D721Med (cell line): ENCODE measurements around the gene ATG16L1.

Experiments used
- DNase-seq: peaks from one replicate; pipeline ENCODE4 v3.0.0; 2011; ENCODE audit warnings: low spot score; ENCODE audit not compliant: insufficient read length
- FAIRE-seq: peaks from 2 replicates; lab custom pipeline; 2011; peaks lifted over from hg19 to GRCh38; lab: Jason Lieb, UNC
- TF ChIP-seq, protein P1 (sequence below): IDR thresholded peaks from 2 replicates; pipeline ENCODE4 v1.5.1; 2012; ENCODE audit warnings: mild to moderate bottlenecking, control low read depth; ENCODE audit not compliant: insufficient read depth; ENCODE audit errors: missing control alignments

ATG16L1 gene

DNA sequence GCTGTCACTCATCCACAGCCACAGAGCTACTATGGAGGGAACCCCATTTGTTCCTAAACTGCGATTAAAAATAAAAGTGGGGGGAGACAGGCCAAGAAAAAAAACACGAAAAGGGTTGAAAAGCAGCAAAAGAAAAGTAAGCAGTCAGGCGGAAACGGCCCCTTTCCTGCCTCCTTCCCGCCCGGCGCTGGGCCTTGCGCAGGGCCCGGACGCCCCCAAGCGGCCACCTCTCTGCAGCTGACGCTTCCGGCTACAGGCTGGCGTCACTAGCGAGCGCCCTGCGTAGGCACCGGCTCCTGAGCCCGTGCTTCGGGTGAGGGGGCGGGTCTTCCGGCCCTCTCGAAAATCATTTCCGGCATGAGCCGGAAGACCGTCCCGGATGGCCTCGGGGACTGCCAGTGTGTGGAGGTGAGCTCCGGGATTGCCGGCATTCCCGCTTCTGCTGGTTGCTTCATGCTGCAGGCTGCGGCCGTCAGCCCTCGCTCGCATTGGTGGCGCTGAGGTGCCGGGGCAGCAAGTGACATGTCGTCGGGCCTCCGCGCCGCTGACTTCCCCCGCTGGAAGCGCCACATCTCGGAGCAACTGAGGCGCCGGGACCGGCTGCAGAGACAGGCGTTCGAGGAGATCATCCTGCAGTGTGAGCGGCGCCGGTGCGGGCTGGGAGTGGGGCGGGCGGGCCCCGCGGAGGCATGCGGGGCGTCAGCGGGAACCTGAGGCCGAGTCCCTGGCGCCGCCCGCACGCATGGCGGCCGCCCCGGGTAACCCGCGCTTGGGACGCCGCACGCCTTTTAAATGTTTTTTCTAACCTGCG lies at the start of gene ATG16L1:
TSS of gene ATG16L1 (plus strand) at position 368 of the 811 bp plus-strand sequence. CDS start at position 523, 155 bp downstream.
- TF ChIP-seq, protein P1, sequence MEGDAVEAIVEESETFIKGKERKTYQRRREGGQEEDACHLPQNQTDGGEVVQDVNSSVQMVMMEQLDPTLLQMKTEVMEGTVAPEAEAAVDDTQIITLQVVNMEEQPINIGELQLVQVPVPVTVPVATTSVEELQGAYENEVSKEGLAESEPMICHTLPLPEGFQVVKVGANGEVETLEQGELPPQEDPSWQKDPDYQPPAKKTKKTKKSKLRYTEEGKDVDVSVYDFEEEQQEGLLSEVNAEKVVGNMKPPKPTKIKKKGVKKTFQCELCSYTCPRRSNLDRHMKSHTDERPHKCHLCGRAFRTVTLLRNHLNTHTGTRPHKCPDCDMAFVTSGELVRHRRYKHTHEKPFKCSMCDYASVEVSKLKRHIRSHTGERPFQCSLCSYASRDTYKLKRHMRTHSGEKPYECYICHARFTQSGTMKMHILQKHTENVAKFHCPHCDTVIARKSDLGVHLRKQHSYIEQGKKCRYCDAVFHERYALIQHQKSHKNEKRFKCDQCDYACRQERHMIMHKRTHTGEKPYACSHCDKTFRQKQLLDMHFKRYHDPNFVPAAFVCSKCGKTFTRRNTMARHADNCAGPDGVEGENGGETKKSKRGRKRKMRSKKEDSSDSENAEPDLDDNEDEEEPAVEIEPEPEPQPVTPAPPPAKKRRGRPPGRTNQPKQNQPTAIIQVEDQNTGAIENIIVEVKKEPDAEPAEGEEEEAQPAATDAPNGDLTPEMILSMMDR: peak; percentile 89
- no peak for FAIRE-seq

DNA sequence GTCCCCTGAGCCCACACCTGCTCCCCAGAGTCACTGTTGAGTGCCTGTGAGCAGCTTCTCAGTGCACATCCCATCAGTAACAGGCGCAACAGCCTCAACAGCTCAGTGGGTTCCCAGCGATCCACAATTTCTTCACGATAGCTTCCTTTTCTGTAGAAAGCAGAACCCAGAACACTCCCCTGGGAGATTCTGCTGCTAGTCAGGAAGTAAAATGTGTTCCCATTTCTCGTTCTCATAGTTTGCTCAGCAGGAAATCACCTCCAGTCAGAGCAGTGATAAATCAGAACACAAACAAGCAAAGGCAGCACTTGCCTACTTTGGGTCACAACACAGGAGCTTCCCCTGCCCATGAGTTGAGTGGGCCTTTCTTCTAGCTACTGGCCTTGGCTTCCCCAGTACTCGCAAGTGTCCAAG lies 48.9 kb upstream of the ATG16L1 start:
- FAIRE-seq: no peak
- TF ChIP-seq, protein P1: no peak
- no peak for DNase-seq

More for the DNA sequence above, at the start of gene ATG16L1:
- DNase-seq: peak; percentile 97

DNA sequence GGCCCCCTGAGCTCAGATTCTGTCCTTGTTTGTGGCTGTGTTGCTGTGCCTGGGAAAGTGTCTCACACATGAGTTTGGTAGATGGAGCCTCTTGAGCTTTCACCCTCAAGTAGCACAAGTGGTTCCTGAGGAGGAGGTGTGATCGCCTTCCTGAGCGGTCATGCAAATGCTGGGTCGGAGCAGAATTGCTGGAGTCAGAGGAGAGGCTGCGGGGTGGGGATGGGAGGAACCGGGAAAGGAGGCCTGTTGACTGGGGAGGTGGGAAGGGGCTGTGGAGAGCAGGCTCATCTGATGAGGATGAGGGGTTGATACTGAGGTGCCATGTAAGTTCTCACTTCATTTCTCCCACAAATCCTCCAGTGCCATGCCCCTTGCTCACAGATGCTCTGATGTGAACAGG lies 48.4 kb upstream of the ATG16L1 start:
- TF ChIP-seq, protein P1: no peak
- DNase-seq (no peak), FAIRE-seq (no peak)

DNA sequence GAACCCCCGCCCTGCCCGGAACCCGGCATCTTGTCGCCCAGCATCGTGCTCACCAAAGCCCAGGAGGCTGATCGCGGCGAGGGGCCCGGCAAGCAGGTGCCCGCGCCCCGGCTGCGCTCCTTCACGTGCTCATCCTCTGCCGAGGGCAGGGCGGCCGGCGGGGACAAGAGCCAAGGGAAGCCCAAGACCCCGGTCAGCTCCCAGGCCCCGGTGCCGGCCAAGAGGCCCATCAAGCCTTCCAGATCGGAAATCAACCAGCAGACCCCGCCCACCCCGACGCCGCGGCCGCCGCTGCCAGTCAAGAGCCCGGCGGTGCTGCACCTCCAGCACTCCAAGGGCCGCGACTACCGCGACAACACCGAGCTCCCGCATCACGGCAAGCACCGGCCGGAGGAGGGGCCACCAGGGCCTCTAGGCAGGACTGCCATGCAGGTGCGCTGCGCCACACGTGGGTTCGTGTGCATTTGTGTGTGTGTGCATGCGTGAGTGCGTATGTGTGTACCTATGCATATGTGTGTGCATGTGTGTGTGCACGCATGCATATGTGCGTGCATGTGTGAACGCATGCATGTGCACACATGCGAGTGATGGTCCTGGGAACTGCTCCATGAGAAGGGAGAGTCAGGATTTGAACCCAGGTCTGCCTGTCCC lies 47.1 kb upstream of the ATG16L1 start:
- TF ChIP-seq, protein P1: no peak
- FAIRE-seq (no peak), DNase-seq (no peak)

DNA sequence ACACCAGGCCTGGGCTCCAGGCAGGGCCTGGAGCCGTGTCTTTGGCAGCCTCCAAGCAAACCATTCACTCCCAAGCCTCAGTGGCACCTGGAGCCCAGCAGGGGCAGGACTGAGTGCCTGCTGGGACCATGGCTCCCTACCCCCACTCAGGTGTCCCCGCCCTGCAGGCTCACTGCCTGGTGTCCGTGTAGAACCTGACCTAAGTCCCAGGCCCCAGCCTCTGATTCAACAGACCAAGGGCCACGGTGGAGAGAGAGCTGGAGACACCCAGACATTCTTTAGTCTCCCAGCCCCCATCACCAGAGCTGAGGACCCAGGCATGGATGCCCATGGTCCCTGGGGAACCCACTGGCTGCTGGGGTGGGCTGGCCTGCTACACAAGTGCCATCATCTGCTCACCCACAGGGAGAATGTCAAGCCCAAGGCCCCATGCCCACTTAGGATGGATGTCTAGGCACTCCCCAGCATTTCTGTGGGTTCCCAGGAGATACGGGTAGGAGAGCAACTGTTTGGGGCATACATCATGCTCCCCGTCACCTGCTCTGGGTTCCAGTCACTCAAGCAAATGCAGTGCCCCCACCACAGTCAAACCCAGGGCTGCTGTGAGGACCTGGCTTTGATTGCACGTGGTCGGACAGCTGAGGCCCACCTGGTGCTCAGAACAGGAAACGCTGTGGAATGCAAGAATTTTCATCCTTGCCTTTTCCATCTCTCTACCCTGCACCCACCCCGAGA lies 42.9 kb upstream of the ATG16L1 start:
- DNase-seq: no peak
- no peak for FAIRE-seq
- TF ChIP-seq, protein P1: no peak

DNA sequence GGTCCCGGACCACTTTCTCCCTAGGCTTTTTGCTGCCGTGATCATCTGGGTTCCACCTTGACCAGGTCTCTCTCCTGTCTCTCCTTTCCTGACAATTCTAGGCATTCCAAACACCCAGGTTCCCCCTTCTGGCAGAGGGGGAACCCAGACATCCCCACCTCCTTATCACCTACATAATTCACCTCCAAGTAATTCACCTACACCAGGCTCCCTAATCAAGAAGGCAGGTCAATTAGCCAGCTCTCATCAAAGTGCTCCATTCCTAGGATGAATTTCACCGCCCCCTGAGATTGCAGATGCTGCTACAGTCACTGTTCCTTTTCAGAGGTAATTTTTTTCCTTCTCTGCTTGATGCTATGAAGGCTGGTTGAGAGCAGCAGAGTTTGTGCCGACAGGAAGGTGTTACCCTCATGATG lies 42.3 kb upstream of the ATG16L1 start:
- FAIRE-seq: no peak
- TF ChIP-seq, protein P1: no peak
- no peak for DNase-seq
